K562 (cell line): Measurements from ENCODE around the gene BANP. TPM values are rescaled to one million over a fixed set of nuclear protein-coding genes. Genes with fewer than 3 reads are reported as not detected.
"Not testable (repeated sequence)": the region's sequence is repeated elsewhere in the genome, so short reads cannot be mapped to it uniquely, and the experiment has no call there.

Source experiments
- ATF1 ChIP-seq, 2 experiments: fragments of 450-650 bp in 1 of 2; IDR thresholded peaks; 2 replicates each; pipeline ENCODE4 v1.6.1; 2016; ENCODE audit warnings: missing compliant biosample characterization in 1 of 2, missing genetic modification characterization in 1 of 2
- CTBP1 ChIP-seq: fragments of 450-650 bp; IDR thresholded peaks from 2 replicates; pipeline ENCODE4 v1.6.1; 2016; ENCODE audit warnings: borderline replicate concordance
- ELF1 ChIP-seq: fragments of 200-800 bp; sonication (Bioruptor generic); IDR thresholded peaks from 2 replicates; pipeline ENCODE4 v1.6.1; 2016; ENCODE audit warnings: missing genetic modification characterization, missing compliant biosample characterization
- LCOR ChIP-seq: sonication (generic); formaldehyde crosslinking; IDR thresholded peaks from 2 replicates; pipeline ENCODE4 v1.8.0; 2022; ENCODE audit warnings: mild to moderate bottlenecking, missing genetic modification reagents
- MAX ChIP-seq: sonication (generic); formaldehyde crosslinking; IDR thresholded peaks from 2 replicates; pipeline ENCODE4 v1.9.0; 2022; ENCODE audit warnings: mild to moderate bottlenecking, missing genetic modification reagents
- MBD1 ChIP-seq: fragments of 250-450 bp; sonication (Bioruptor Pico); IDR thresholded peaks from 2 replicates; pipeline ENCODE4 v1.8.0; 2022; ENCODE audit warnings: inconsistent platforms
- NRF1 ChIP-seq, 2 experiments: fragments of 450-650 bp; IDR thresholded peaks in 1 of 2; conservative IDR thresholded peaks in 1 of 2; 2 replicates each; pipeline ENCODE4 v1.6.1; 2014; ENCODE audit warnings: mild to moderate bottlenecking in 2 of 2
- RB1 ChIP-seq: fragments of 450-650 bp; IDR thresholded peaks from 2 replicates; pipeline ENCODE4 v1.6.1; 2017; ENCODE audit warnings: low read depth, mild to moderate bottlenecking
- RCOR1 ChIP-seq, 2 experiments: IDR thresholded peaks; 2 replicates each; pipeline ENCODE4 v1.6.1; 2012; ENCODE audit warnings: low read depth in 2 of 2, low read length in 2 of 2, borderline replicate concordance in 1 of 2, improper control_type of control experiment in 1 of 2
- REST ChIP-seq, 2 experiments: fragments of 450-650 bp; formaldehyde crosslinking in 1 of 2; IDR thresholded peaks; 2 replicates each; pipeline versions ENCODE4 v1.4.0 to v1.6.1; 2014 to 2020; ENCODE audit warnings: mild to moderate bottlenecking in 2 of 2, borderline replicate concordance in 1 of 2, low read depth in 1 of 2
- SMC3 ChIP-seq: conservative IDR thresholded peaks from 2 replicates; pipeline ENCODE4 v1.6.1; 2011; ENCODE audit warnings: low read depth, low read length, improper control_type of control experiment; ENCODE audit not compliant: insufficient read depth
- ZBTB9 ChIP-seq: fragments of 450-650 bp; formaldehyde crosslinking; IDR thresholded peaks from 2 replicates; pipeline ENCODE4 v1.4.0; 2020; ENCODE audit warnings: mild to moderate bottlenecking, moderate library complexity
- ZNF12 ChIP-seq: sonication (generic); formaldehyde crosslinking; IDR thresholded peaks from 2 replicates; pipeline ENCODE4 v1.4.0; 2020; ENCODE audit warnings: mild to moderate bottlenecking, missing genetic modification reagents
- ZNF134 ChIP-seq: fragments of 250-450 bp; sonication (Bioruptor Pico); conservative IDR thresholded peaks from 2 replicates; pipeline ENCODE4 v1.4.0; 2020
- polyA plus RNA-seq, 8 experiments: library from polyadenylated mRNA; depleted of rRNA in 4 of 8; stranded (reverse) in 5 of 8; unstranded in 3 of 8; fragments of >200 nt; fragmentation: Nextera tagmentation in 2 of 8; fragmentation: Illumina TruSeq in 1 of 8; extraction: Ambion mirVana in 2 of 8; extraction: Trizol in 1 of 8; gene quantifications; 2 replicates each; pipeline versions ENCODE4 v1.2.1 to v1.2.3, GENCODE V29; 2011 to 2014; ENCODE audit warnings: inconsistent platforms in 1 of 8, missing spikeins in 1 of 8
- total RNA-seq, 7 experiments: library from RNA; depleted of rRNA in 6 of 7; stranded (reverse); fragments of >200 nt in 6 of 7; fragmentation: Illumina TruSeq in 2 of 7; extraction: Trizol in 2 of 7; gene quantifications; 2 replicates each; pipeline versions ENCODE4 v1.2.1 to v1.2.3, GENCODE V29; 2011 to 2021; ENCODE audit warnings: low replicate concordance in 1 of 7

BANP gene
- total and polyA plus RNA-seq, 9 of the 15 experiments (the other 6 are each of a cell fraction or from before 2014, with no cell fraction given), result 4.6 to 22.1 (median 15.6) TPM

- TF ChIP-seq REST (IDR thresholded peaks at IDR 0.05; ENCODE audit: borderline replicate concordance) (peak; percentile 77; the same call in 1 of the 2 replicates), MBD1 (CRISPR knock-in tag) (0 out of 2 replicates have a peak, but pooled peaks have one; percentile 18), CTBP1 (peak; percentile 81), ZBTB9 (CRISPR knock-in tag) (0 out of 2 replicates have a peak, but pooled peaks have one; percentile 21), ZNF134 (CRISPR knock-in tag) (0 out of 2 replicates have a peak, but pooled peaks have one; percentile 42), NRF1 (conservative IDR thresholded peaks at IDR 0.05 in 1 of 2, IDR thresholded peaks at IDR 0.05 in 1 of 2) (peak; percentile 40 to 42; a peak in 2 of 4 replicates), ATF1 (tag; IDR thresholded peaks at IDR 0.05) (peak; percentile 37; the same call in 1 of the 2 replicates), SMC3 (peak; percentile 91), ELF1 (peak; percentile 16; the same call in 1 of the 2 replicates), ZNF12 (0 out of 2 replicates have a peak, but pooled peaks have one; percentile 38), MAX (CRISPR knock-in tag) (peak; percentile 29; the same call in 1 of the 2 replicates), RCOR1 (IDR thresholded peaks at IDR 0.05; ENCODE audit: borderline replicate concordance in 1 of 2, low read depth in 2 of 2, low read length in 2 of 2) (peak in 1 of 2 experiments; percentile 76; a peak in 2 of 4 replicates), RB1 (peak; percentile 52; the same call in 1 of the 2 replicates), LCOR (CRISPR knock-in tag) (peak; percentile 70; the same call in 1 of the 2 replicates)
- not testable (repeated sequence) for TF ChIP-seq REST (CRISPR knock-in tag; IDR thresholded peaks at IDR 0.05; ENCODE audit: low read depth); ATF1 (CRISPR knock-in tag; IDR thresholded peaks at IDR 0.05)
Measured at GRCh38 chr16:87909203-87909935, 41.9 kb upstream of the BANP start (continued).
